Measurements from ENCODE around the gene TIMMDC1.

The TIMMDC1 gene

GRCh38 chr3:119534296-119534695 is 35.9 kb downstream of the TIMMDC1 start:
- no peak overlapping the region for H3K9ac ChIP-seq (ENCODE audit: low read depth in 1 of 2, low read length in 2 of 2)
- H3K36me3 ChIP-seq (ENCODE audit: control insufficient read depth in 2 of 2, insufficient read depth in 2 of 2, low read length in 2 of 2) = no peaks in the 10 kb centered on the region
- H3K4me3 ChIP-seq (ENCODE audit: low read length in 2 of 2) = no peak overlapping the region
- no peaks in the 10 kb centered on the region for H3K9me3 ChIP-seq (ENCODE audit: control insufficient read depth in 2 of 2, low read length in 2 of 2)
- no peaks in the 10 kb centered on the region for H3K27me3 ChIP-seq (ENCODE audit: control insufficient read depth in 2 of 2, insufficient read depth in 2 of 2, low read length in 2 of 2)
- H3K27ac ChIP-seq (ENCODE audit: low read depth in 2 of 2, low read length in 2 of 2) = no peak overlapping the region
- no peaks in the 10 kb centered on the region for H3K4me1 ChIP-seq (ENCODE audit: control insufficient read depth in 2 of 2, insufficient read depth in 2 of 2, low read length in 2 of 2)

- H3K36me3 ChIP-seq (ENCODE audit: control insufficient read depth in 2 of 2, insufficient read depth in 2 of 2, low read length in 2 of 2) = no peaks in the 10 kb centered on the region
- no peaks in the 10 kb centered on the region for H3K27me3 ChIP-seq (ENCODE audit: control insufficient read depth in 2 of 2, insufficient read depth in 2 of 2, low read length in 2 of 2)
- no peak overlapping the region for H3K4me3 ChIP-seq (ENCODE audit: low read length in 2 of 2)
- no peak overlapping the region for H3K9ac ChIP-seq (ENCODE audit: low read depth in 1 of 2, low read length in 2 of 2)
- H3K9me3 ChIP-seq (ENCODE audit: control insufficient read depth in 2 of 2, low read length in 2 of 2) = no peaks in the 10 kb centered on the region
- no peaks in the 10 kb centered on the region for H3K4me1 ChIP-seq (ENCODE audit: control insufficient read depth in 2 of 2, insufficient read depth in 2 of 2, low read length in 2 of 2)
- no peak overlapping the region for H3K27ac ChIP-seq (ENCODE audit: low read depth in 2 of 2, low read length in 2 of 2)
Measured at GRCh38 chr3:119536757-119537156, 38.4 kb downstream of the TIMMDC1 start.

DNA sequence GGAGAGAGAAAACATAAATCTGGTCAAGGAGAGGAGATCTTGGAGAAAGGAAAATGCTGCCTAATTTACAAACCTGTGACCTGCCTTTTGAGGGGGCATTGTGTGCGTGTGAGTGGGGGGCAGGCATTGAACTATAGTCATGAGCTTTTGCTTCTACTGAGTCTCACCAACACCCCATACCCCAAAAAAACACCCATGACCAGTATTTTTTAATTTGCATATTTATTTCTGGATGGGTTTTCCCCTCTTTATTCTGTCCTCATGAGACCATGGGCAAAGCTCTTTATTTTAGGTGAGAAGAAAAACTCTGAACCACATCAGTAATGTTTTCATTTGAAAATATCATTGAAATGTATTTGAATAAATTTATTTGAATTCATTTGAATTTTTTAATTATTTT is 40.4 kb downstream of the TIMMDC1 start:
- no peaks in the 10 kb centered on the region for H3K4me1 ChIP-seq (ENCODE audit: control insufficient read depth in 2 of 2, insufficient read depth in 2 of 2, low read length in 2 of 2)
- no peaks in the 10 kb centered on the region for H3K9me3 ChIP-seq (ENCODE audit: control insufficient read depth in 2 of 2, low read length in 2 of 2)
- H3K9ac ChIP-seq (ENCODE audit: low read depth in 1 of 2, low read length in 2 of 2) = no peak overlapping the region
- H3K4me3 ChIP-seq (ENCODE audit: low read length in 2 of 2) = no peak overlapping the region
- H3K36me3 ChIP-seq (ENCODE audit: control insufficient read depth in 2 of 2, insufficient read depth in 2 of 2, low read length in 2 of 2) = no peaks in the 10 kb centered on the region
- H3K27me3 ChIP-seq (ENCODE audit: control insufficient read depth in 2 of 2, insufficient read depth in 2 of 2, low read length in 2 of 2) = no peaks in the 10 kb centered on the region
- H3K27ac ChIP-seq (ENCODE audit: low read depth in 2 of 2, low read length in 2 of 2) = no peak overlapping the region

DNA sequence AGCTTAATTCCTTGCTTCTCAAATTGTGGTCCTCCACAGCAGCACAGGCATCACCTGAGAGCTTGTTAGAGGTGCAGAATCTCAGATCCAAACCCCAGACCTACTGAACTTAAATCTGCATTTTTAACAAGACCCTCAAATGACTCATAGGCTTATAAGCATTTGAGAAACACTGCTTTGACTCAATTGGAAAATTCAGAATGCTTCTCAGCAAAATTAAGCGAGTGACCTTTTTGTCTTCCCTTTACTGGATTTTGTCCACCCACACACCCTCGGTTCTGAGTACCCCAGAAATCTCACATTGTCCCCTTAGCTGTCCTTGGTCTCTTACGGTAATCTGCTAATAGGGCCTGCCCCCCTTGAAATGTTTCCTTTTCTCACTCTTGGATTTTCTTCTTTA is 43.2 kb downstream of the TIMMDC1 start:
- Histone ChIP-seq H3K4me3 (ENCODE audit: low read length in 2 of 2) (no peak overlapping the region), H3K36me3 (ENCODE audit: control insufficient read depth in 2 of 2, insufficient read depth in 2 of 2, low read length in 2 of 2) (no peaks in the 10 kb centered on the region), H3K9me3 (ENCODE audit: control insufficient read depth in 2 of 2, low read length in 2 of 2) (no peaks in the 10 kb centered on the region)

GRCh38 chr3:119542168-119542767 is 43.9 kb downstream of the TIMMDC1 start:
- H3K36me3 ChIP-seq (ENCODE audit: control insufficient read depth in 2 of 2, insufficient read depth in 2 of 2, low read length in 2 of 2) = no peaks in the 10 kb centered on the region
- H3K4me1 ChIP-seq (ENCODE audit: control insufficient read depth in 2 of 2, insufficient read depth in 2 of 2, low read length in 2 of 2) = no peaks in the 10 kb centered on the region
- no peak overlapping the region for H3K9ac ChIP-seq (ENCODE audit: low read depth in 1 of 2, low read length in 2 of 2)
- no peak overlapping the region for H3K4me3 ChIP-seq (ENCODE audit: low read length in 2 of 2)
- no peaks in the 10 kb centered on the region for H3K9me3 ChIP-seq (ENCODE audit: control insufficient read depth in 2 of 2, low read length in 2 of 2)
- H3K27ac ChIP-seq (ENCODE audit: low read depth in 2 of 2, low read length in 2 of 2) = no peak overlapping the region
- H3K27me3 ChIP-seq (ENCODE audit: control insufficient read depth in 2 of 2, insufficient read depth in 2 of 2, low read length in 2 of 2) = no peaks in the 10 kb centered on the region

More for the DNA sequence above, 43.2 kb downstream of the TIMMDC1 start:
- Histone ChIP-seq H3K27ac (ENCODE audit: low read depth in 2 of 2, low read length in 2 of 2) (no peak overlapping the region), H3K9ac (ENCODE audit: low read depth in 1 of 2, low read length in 2 of 2) (no peak overlapping the region), H3K4me1 (ENCODE audit: control insufficient read depth in 2 of 2, insufficient read depth in 2 of 2, low read length in 2 of 2) (no peaks in the 10 kb centered on the region), H3K27me3 (ENCODE audit: control insufficient read depth in 2 of 2, insufficient read depth in 2 of 2, low read length in 2 of 2) (no peaks in the 10 kb centered on the region)

- no peak overlapping the region for H3K4me3 ChIP-seq (ENCODE audit: low read length in 2 of 2)
- H3K27ac ChIP-seq (ENCODE audit: low read depth in 2 of 2, low read length in 2 of 2) = no peak overlapping the region
- H3K36me3 ChIP-seq (ENCODE audit: control insufficient read depth in 2 of 2, insufficient read depth in 2 of 2, low read length in 2 of 2) = no peaks in the 10 kb centered on the region
- H3K9ac ChIP-seq (ENCODE audit: low read depth in 1 of 2, low read length in 2 of 2) = no peak overlapping the region
- no peaks in the 10 kb centered on the region for H3K9me3 ChIP-seq (ENCODE audit: control insufficient read depth in 2 of 2, low read length in 2 of 2)
- H3K4me1 ChIP-seq (ENCODE audit: control insufficient read depth in 2 of 2, insufficient read depth in 2 of 2, low read length in 2 of 2) = no peaks in the 10 kb centered on the region
- no peaks in the 10 kb centered on the region for H3K27me3 ChIP-seq (ENCODE audit: control insufficient read depth in 2 of 2, insufficient read depth in 2 of 2, low read length in 2 of 2)
Measured at GRCh38 chr3:119543147-119543546, 44.8 kb downstream of the TIMMDC1 start.

- Histone ChIP-seq H3K4me1 (ENCODE audit: control insufficient read depth in 2 of 2, insufficient read depth in 2 of 2, low read length in 2 of 2) (no peaks in the 10 kb centered on the region), H3K36me3 (ENCODE audit: control insufficient read depth in 2 of 2, insufficient read depth in 2 of 2, low read length in 2 of 2) (no peaks in the 10 kb centered on the region), H3K27me3 (ENCODE audit: control insufficient read depth in 2 of 2, insufficient read depth in 2 of 2, low read length in 2 of 2) (no peaks in the 10 kb centered on the region), H3K9me3 (ENCODE audit: control insufficient read depth in 2 of 2, low read length in 2 of 2) (no peaks in the 10 kb centered on the region), H3K27ac (ENCODE audit: low read depth in 2 of 2, low read length in 2 of 2) (no peak overlapping the region), H3K4me3 (ENCODE audit: low read length in 2 of 2) (no peak overlapping the region), H3K9ac (ENCODE audit: low read depth in 1 of 2, low read length in 2 of 2) (no peak overlapping the region)
Measured at GRCh38 chr3:119547227-119547626, 48.9 kb downstream of the TIMMDC1 start.

- H3K9me3 ChIP-seq (ENCODE audit: control insufficient read depth in 2 of 2, low read length in 2 of 2) = no peaks in the 10 kb centered on the region
- no peaks in the 10 kb centered on the region for H3K36me3 ChIP-seq (ENCODE audit: control insufficient read depth in 2 of 2, insufficient read depth in 2 of 2, low read length in 2 of 2)
- H3K27me3 ChIP-seq (ENCODE audit: control insufficient read depth in 2 of 2, insufficient read depth in 2 of 2, low read length in 2 of 2) = no peaks in the 10 kb centered on the region
- H3K9ac ChIP-seq (ENCODE audit: low read depth in 1 of 2, low read length in 2 of 2) = no peak overlapping the region
- H3K4me1 ChIP-seq (ENCODE audit: control insufficient read depth in 2 of 2, insufficient read depth in 2 of 2, low read length in 2 of 2) = no peaks in the 10 kb centered on the region
- H3K27ac ChIP-seq (ENCODE audit: low read depth in 2 of 2, low read length in 2 of 2) = no peak overlapping the region
- H3K4me3 ChIP-seq (ENCODE audit: low read length in 2 of 2) = no peak overlapping the region
Measured at GRCh38 chr3:119548341-119548740, 50.0 kb downstream of the TIMMDC1 start.

- no peaks in the 10 kb centered on the region for H3K9me3 ChIP-seq (ENCODE audit: control insufficient read depth in 2 of 2, low read length in 2 of 2)
- no peak overlapping the region for H3K4me3 ChIP-seq (ENCODE audit: low read length in 2 of 2)
- H3K36me3 ChIP-seq (ENCODE audit: control insufficient read depth in 2 of 2, insufficient read depth in 2 of 2, low read length in 2 of 2) = no peaks in the 10 kb centered on the region
Measured at GRCh38 chr3:119550192-119550910, 52.0 kb downstream of the TIMMDC1 start.

GRCh38 chr3:119551598-119551997 is 53.3 kb downstream of the TIMMDC1 start:
- Histone ChIP-seq H3K4me1 (ENCODE audit: control insufficient read depth in 2 of 2, insufficient read depth in 2 of 2, low read length in 2 of 2) (no peaks in the 10 kb centered on the region), H3K9ac (ENCODE audit: low read depth in 1 of 2, low read length in 2 of 2) (no peak overlapping the region), H3K9me3 (ENCODE audit: control insufficient read depth in 2 of 2, low read length in 2 of 2) (no peaks in the 10 kb centered on the region), H3K27ac (ENCODE audit: low read depth in 2 of 2, low read length in 2 of 2) (no peak overlapping the region), H3K4me3 (ENCODE audit: low read length in 2 of 2) (no peak overlapping the region), H3K36me3 (ENCODE audit: control insufficient read depth in 2 of 2, insufficient read depth in 2 of 2, low read length in 2 of 2) (no peaks in the 10 kb centered on the region), H3K27me3 (ENCODE audit: control insufficient read depth in 2 of 2, insufficient read depth in 2 of 2, low read length in 2 of 2) (no peaks in the 10 kb centered on the region)

More at GRCh38 chr3:119550192-119550910, 52.0 kb downstream of the TIMMDC1 start:
- no peaks in the 10 kb centered on the region for H3K4me1 ChIP-seq (ENCODE audit: control insufficient read depth in 2 of 2, insufficient read depth in 2 of 2, low read length in 2 of 2)
- H3K9ac ChIP-seq (ENCODE audit: low read depth in 1 of 2, low read length in 2 of 2) = no peak overlapping the region
- no peaks in the 10 kb centered on the region for H3K27me3 ChIP-seq (ENCODE audit: control insufficient read depth in 2 of 2, insufficient read depth in 2 of 2, low read length in 2 of 2)
- no peak overlapping the region for H3K27ac ChIP-seq (ENCODE audit: low read depth in 2 of 2, low read length in 2 of 2)
